Prostate gland (tissue), 2 donors: ENCODE measurements around the gene PRLH.

Experiments used
- POLR2A ChIP-seq: fragments of 450-650 bp; IDR thresholded peaks from one replicate; pipeline ENCODE4 v1.6.1; 2016; ENCODE audit warnings: antibody characterized with exemption, mild to moderate bottlenecking
- TF ChIP-seq, protein P1 (sequence below), 4 experiments: fragments of 200-600 bp in 2 of 4; fragments of 450-650 bp in 2 of 4; sonication (generic) in 2 of 4; IDR thresholded peaks; 1 replicate in 3 of 4; 2 replicates in 1 of 4; pipeline ENCODE4 v1.5.1; 2016 to 2019; ENCODE audit warnings: antibody characterized with exemption in 4 of 4, mild to moderate bottlenecking in 2 of 4, moderate library complexity in 2 of 4

DNA sequence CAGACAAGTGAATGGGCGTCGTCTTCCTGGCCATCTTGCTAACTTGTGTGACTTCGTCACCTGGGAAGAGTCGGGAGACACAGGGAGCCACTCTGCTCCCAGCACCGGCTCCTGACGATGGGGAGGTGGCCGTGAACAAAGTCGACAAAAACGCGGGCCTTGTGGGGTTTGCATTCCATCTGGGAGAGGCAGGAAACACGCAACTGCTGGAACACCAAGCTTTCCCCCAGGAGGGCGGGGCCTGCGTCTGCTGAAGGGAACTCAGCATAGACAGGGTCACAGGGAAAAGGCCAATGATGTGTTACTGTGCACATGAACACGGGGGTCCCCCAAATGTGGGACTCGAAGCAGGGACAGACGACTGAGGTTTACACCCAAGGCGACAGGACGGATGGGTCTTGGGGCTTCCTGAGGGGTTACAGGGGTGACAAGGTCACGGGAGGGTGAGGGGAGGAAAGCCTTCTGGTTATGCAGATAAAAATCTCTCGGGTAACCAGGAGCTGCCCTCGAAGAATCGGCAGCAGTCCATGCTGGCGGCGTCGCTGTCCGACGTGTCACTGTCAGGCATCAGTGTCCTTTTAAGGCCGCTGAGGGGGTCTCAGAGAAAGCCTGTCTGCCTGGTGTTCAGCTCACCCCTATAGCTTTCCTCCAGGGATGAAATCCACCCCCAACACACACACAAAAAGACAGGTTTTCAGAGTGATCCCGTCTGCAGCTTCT, 28.2 kb upstream of the PRLH start:
- TF ChIP-seq, protein P1, sequence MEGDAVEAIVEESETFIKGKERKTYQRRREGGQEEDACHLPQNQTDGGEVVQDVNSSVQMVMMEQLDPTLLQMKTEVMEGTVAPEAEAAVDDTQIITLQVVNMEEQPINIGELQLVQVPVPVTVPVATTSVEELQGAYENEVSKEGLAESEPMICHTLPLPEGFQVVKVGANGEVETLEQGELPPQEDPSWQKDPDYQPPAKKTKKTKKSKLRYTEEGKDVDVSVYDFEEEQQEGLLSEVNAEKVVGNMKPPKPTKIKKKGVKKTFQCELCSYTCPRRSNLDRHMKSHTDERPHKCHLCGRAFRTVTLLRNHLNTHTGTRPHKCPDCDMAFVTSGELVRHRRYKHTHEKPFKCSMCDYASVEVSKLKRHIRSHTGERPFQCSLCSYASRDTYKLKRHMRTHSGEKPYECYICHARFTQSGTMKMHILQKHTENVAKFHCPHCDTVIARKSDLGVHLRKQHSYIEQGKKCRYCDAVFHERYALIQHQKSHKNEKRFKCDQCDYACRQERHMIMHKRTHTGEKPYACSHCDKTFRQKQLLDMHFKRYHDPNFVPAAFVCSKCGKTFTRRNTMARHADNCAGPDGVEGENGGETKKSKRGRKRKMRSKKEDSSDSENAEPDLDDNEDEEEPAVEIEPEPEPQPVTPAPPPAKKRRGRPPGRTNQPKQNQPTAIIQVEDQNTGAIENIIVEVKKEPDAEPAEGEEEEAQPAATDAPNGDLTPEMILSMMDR (IDR thresholded peaks at IDR 0.05), result no peak
- no peak for TF ChIP-seq POLR2A
